MM.1S (cell line): ENCODE measurements around the gene FAM193A.

Experiments used
- DNase-seq: peaks from one replicate; pipeline ENCODE4 v3.0.0-alpha.2; 2015
- H2AFZ ChIP-seq: fragments of 300-600 bp; sonication (generic); 2 replicates; pipeline ENCODE4 v1.6.0; 2016; ENCODE audit warnings: antibody characterized with exemption, low read length
- H3F3A ChIP-seq: fragments of 300-600 bp; sonication (generic); 2 replicates; pipeline ENCODE4 v1.6.1; 2016; ENCODE audit warnings: mild to moderate bottlenecking, antibody characterized with exemption, low read length, moderate library complexity, mixed read lengths; ENCODE audit not compliant: insufficient read depth
- H3K27ac ChIP-seq: fragments of 300-600 bp; sonication (generic); 2 replicates; pipeline ENCODE4 v1.5.1; 2016; ENCODE audit warnings: mild to moderate bottlenecking, low read length
- H3K27me3 ChIP-seq: fragments of 300-600 bp; sonication (generic); replicated peaks from 2 replicates; pipeline ENCODE4 v1.6.0; 2016; ENCODE audit warnings: low read length; ENCODE audit not compliant: insufficient read depth
- H3K36me3 ChIP-seq: fragments of 300-600 bp; sonication (generic); replicated peaks from 2 replicates; pipeline ENCODE4 v1.6.1; 2016; ENCODE audit warnings: mild to moderate bottlenecking, low read length, mixed read lengths; ENCODE audit not compliant: insufficient read depth
- H3K4me1 ChIP-seq: fragments of 300-600 bp; sonication (generic); 2 replicates; pipeline ENCODE4 v1.6.1; 2016; ENCODE audit warnings: low read length, mixed read lengths
- H3K4me2 ChIP-seq: fragments of 300-600 bp; sonication (generic); 2 replicates; pipeline ENCODE4 v1.6.0; 2016; ENCODE audit warnings: low read depth, low read length
- H3K4me3 ChIP-seq: fragments of 300-600 bp; sonication (generic); 2 replicates; pipeline ENCODE4 v1.5.1; 2016; ENCODE audit warnings: low read length, mixed read lengths
- H3K79me2 ChIP-seq: fragments of 300-600 bp; sonication (generic); 2 replicates; pipeline ENCODE4 v1.6.1; 2016; ENCODE audit warnings: mixed run types, low read length, mixed read lengths
- H3K9ac ChIP-seq: fragments of 300-600 bp; sonication (generic); 2 replicates; pipeline ENCODE4 v1.6.1; 2016; ENCODE audit warnings: low read length, mixed read lengths
- H3K9me2 ChIP-seq: fragments of 300-600 bp; sonication (generic); replicated peaks from 2 replicates; pipeline ENCODE4 v1.6.1; 2016; ENCODE audit warnings: mild to moderate bottlenecking, low read length, mixed read lengths; ENCODE audit not compliant: insufficient read depth
- H3K9me3 ChIP-seq: fragments of 300-600 bp; sonication (generic); replicated peaks from 2 replicates; pipeline ENCODE4 v1.6.1; 2016; ENCODE audit warnings: mild to moderate bottlenecking, low read length, mixed read lengths; ENCODE audit not compliant: insufficient read depth
- H4K20me1 ChIP-seq: fragments of 300-600 bp; sonication (generic); 2 replicates; pipeline ENCODE4 v1.6.1; 2016; ENCODE audit warnings: mild to moderate bottlenecking, low read length, moderate library complexity, mixed read lengths; ENCODE audit not compliant: insufficient read depth
- EZH2 ChIP-seq: fragments of 300-600 bp; sonication (generic); optimal IDR thresholded peaks from 2 replicates; pipeline ENCODE3; 2017; ENCODE audit warnings: low read depth, mild to moderate bottlenecking, antibody characterized with exemption, low read length, mixed read lengths
- EZH2phosphoT487 ChIP-seq: fragments of 300-600 bp; sonication (generic); IDR thresholded peaks from 2 replicates; pipeline ENCODE4 v1.6.1; 2018; ENCODE audit warnings: antibody characterized with exemption, low read length
- TF ChIP-seq, protein P1 (sequence below): fragments of 300-600 bp; sonication (generic); IDR thresholded peaks from 2 replicates; pipeline ENCODE4 v1.5.1; 2016; ENCODE audit warnings: antibody characterized with exemption, low read length, mixed read lengths

FAM193A gene

DNA sequence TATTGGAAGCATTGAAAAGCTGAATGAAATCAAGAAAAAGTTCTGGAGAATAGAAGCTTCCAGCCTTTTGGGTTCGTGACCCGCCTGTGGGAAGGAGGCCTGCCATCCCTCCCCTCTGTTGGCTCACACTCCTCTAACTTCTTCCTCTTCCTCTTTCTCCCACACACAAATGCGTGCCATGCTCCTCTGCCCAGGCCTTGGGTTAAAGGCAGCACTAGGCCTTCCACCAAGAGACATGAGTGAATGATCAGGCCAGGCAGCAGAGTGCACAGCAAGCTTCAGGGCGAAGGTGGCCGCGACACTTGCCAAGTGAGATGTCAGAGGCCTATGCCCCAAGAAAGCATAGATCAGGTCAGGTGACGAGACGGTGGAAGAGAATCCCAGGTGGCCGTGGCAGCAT, 38.4 kb downstream of the FAM193A start:
- Histone ChIP-seq H3K9ac (no peak overlapping the region), H2AFZ (no peak overlapping the region), H3K27me3 (no peaks in the 10 kb centered on the region), H3K36me3 (no peaks in the 10 kb centered on the region), H3K9me3 (no peaks in the 10 kb centered on the region), H4K20me1 (no peaks in the 10 kb centered on the region), H3K27ac (no peak overlapping the region), H3F3A (no peaks in the 10 kb centered on the region; the same call in 1 of the 2 replicates), H3K9me2 (no peaks in the 10 kb centered on the region), H3K79me2 (peaks cover 94% of the 10 kb centered on the region), H3K4me3 (no peak overlapping the region), H3K4me1 (no peaks in the 10 kb centered on the region), H3K4me2 (no peak overlapping the region)
- TF ChIP-seq, protein P1, sequence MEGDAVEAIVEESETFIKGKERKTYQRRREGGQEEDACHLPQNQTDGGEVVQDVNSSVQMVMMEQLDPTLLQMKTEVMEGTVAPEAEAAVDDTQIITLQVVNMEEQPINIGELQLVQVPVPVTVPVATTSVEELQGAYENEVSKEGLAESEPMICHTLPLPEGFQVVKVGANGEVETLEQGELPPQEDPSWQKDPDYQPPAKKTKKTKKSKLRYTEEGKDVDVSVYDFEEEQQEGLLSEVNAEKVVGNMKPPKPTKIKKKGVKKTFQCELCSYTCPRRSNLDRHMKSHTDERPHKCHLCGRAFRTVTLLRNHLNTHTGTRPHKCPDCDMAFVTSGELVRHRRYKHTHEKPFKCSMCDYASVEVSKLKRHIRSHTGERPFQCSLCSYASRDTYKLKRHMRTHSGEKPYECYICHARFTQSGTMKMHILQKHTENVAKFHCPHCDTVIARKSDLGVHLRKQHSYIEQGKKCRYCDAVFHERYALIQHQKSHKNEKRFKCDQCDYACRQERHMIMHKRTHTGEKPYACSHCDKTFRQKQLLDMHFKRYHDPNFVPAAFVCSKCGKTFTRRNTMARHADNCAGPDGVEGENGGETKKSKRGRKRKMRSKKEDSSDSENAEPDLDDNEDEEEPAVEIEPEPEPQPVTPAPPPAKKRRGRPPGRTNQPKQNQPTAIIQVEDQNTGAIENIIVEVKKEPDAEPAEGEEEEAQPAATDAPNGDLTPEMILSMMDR: no peak
- TF ChIP-seq EZH2phosphoT487 (no peak), EZH2 (no peak)
- no peak for DNase-seq

- Histone ChIP-seq H3K4me3 (no peak overlapping the region), H2AFZ (no peak overlapping the region), H3K4me2 (no peak overlapping the region), H3K79me2 (peaks cover 92% of the 10 kb centered on the region), H3K9ac (no peak overlapping the region), H3K4me1 (no peaks in the 10 kb centered on the region), H3K27ac (no peak overlapping the region), H3K9me3 (no peaks in the 10 kb centered on the region), H3K27me3 (no peaks in the 10 kb centered on the region), H3F3A (no peaks in the 10 kb centered on the region; the same call in 1 of the 2 replicates), H3K36me3 (no peaks in the 10 kb centered on the region), H4K20me1 (no peaks in the 10 kb centered on the region), H3K9me2 (no peaks in the 10 kb centered on the region)
- no peak for DNase-seq
- no peak for TF ChIP-seq EZH2phosphoT487
- TF ChIP-seq EZH2: no peak
- TF ChIP-seq, protein P1: no peak
Measured at GRCh38 chr4:2576290-2576689, 39.8 kb downstream of the FAM193A start.

GRCh38 chr4:2578106-2578505, 41.7 kb downstream of the FAM193A start:
- Histone ChIP-seq H3F3A (no peaks in the 10 kb centered on the region; the same call in 1 of the 2 replicates), H2AFZ (no peak overlapping the region), H3K9me2 (no peaks in the 10 kb centered on the region), H3K36me3 (no peaks in the 10 kb centered on the region), H3K4me2 (no peak overlapping the region), H3K9ac (no peak overlapping the region), H4K20me1 (0 out of 2 replicates have a peak, but pooled peaks cover under 1% of the 10 kb centered on the region), H3K4me3 (no peak overlapping the region), H3K4me1 (no peaks in the 10 kb centered on the region), H3K27me3 (no peaks in the 10 kb centered on the region), H3K79me2 (peaks cover 93% of the 10 kb centered on the region), H3K27ac (no peak overlapping the region), H3K9me3 (no peaks in the 10 kb centered on the region)
- DNase-seq: no peak
- TF ChIP-seq EZH2phosphoT487 (no peak), EZH2 (no peak)
- TF ChIP-seq, protein P1: no peak
